ENCODE measurements around the gene ATP5PO.

GRCh38 chr21:33904041-33904440, 11.6 kb downstream of the ATP5PO start:
- no peak for TF ChIP-seq MXD4 (CRISPR knock-in tag; IDR thresholded peaks at IDR 0.05; ENCODE audit: borderline replicate concordance)
- no peak for TF ChIP-seq MYBL2 (CRISPR knock-in tag; IDR thresholded peaks at IDR 0.05)
- TF ChIP-seq NFATC4 (CRISPR knock-in tag; IDR thresholded peaks at IDR 0.05): no peak
- TF ChIP-seq JUN (CRISPR knock-in tag; IDR thresholded peaks at IDR 0.05): no peak
- no peak for TF ChIP-seq CTCF (IDR thresholded peaks at IDR 0.05)
- TF ChIP-seq ZNF512 (CRISPR knock-in tag; IDR thresholded peaks at IDR 0.05; ENCODE audit: borderline replicate concordance): no peak

Measured in WTC11 (cell line).